Measurements from ENCODE around the gene GRIA3.

The GRIA3 gene

GRCh38 chrX:123291623-123292022 lies 107.5 kb downstream of the GRIA3 start:
- H3K27me3 ChIP-seq (ENCODE audit: insufficient read depth, low read length), result no peaks in the 10 kb centered on the region
- no peaks in the 10 kb centered on the region for H3K36me3 ChIP-seq (ENCODE audit: insufficient read depth, low read length)
- H3K9me3 ChIP-seq (ENCODE audit: low read length), result no peaks in the 10 kb centered on the region
- H2AFZ ChIP-seq (ENCODE audit: low read length), result no peak overlapping the region
- no peak overlapping the region for H3K9ac ChIP-seq (ENCODE audit: low read length)
- no peak overlapping the region for H3K4me2 ChIP-seq (ENCODE audit: low read length)
- no peak overlapping the region for H3K27ac ChIP-seq (ENCODE audit: low read depth, low read length, poor library complexity, severe bottlenecking)
- H3K4me3 ChIP-seq (ENCODE audit: low read depth, low read length, poor library complexity, severe bottlenecking), result no peak overlapping the region
- no peaks in the 10 kb centered on the region for H4K20me1 ChIP-seq (ENCODE audit: insufficient read depth, low read length)
- no peak for TF ChIP-seq EZH2 (IDR thresholded peaks at IDR 0.05; ENCODE audit: borderline replicate concordance, low read length)
- TF ChIP-seq, protein P1, sequence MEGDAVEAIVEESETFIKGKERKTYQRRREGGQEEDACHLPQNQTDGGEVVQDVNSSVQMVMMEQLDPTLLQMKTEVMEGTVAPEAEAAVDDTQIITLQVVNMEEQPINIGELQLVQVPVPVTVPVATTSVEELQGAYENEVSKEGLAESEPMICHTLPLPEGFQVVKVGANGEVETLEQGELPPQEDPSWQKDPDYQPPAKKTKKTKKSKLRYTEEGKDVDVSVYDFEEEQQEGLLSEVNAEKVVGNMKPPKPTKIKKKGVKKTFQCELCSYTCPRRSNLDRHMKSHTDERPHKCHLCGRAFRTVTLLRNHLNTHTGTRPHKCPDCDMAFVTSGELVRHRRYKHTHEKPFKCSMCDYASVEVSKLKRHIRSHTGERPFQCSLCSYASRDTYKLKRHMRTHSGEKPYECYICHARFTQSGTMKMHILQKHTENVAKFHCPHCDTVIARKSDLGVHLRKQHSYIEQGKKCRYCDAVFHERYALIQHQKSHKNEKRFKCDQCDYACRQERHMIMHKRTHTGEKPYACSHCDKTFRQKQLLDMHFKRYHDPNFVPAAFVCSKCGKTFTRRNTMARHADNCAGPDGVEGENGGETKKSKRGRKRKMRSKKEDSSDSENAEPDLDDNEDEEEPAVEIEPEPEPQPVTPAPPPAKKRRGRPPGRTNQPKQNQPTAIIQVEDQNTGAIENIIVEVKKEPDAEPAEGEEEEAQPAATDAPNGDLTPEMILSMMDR (IDR thresholded peaks at IDR 0.05; ENCODE audit: low read length), result no peak
- no peaks in the 10 kb centered on the region for H3K79me2 ChIP-seq (ENCODE audit: insufficient read depth, low read length)
- no peaks in the 10 kb centered on the region for H3F3A ChIP-seq (ENCODE audit: insufficient read depth, low read length)
- H3K4me1 ChIP-seq (ENCODE audit: insufficient read depth, low read length, severe bottlenecking), result no peaks in the 10 kb centered on the region
- H3K9me2 ChIP-seq (ENCODE audit: low read depth, low read length), result no peaks in the 10 kb centered on the region

DNA sequence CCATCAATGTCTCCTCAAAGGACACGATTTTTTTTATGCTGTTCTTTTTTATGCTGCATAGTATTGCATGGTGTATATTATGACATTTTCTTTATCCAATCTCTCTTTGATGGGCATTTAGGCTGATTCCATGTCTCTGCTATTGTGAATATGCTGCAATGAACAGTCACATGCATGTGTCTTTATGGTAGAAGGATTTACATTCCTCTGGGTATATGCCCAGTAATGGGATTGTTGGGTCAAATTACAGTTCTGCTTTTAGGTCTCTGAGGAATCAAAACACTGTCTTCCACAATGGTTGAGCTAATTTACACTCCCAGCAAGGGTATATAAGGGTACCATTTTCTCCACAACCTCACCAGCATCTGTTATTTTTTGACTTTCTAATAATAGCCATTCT lies 113.9 kb downstream of the GRIA3 start:
- Histone ChIP-seq H3K4me2 (ENCODE audit: low read length) (no peak overlapping the region), H3K36me3 (ENCODE audit: insufficient read depth, low read length) (no peaks in the 10 kb centered on the region), H4K20me1 (ENCODE audit: insufficient read depth, low read length) (no peaks in the 10 kb centered on the region), H3K4me1 (ENCODE audit: insufficient read depth, low read length, severe bottlenecking) (no peaks in the 10 kb centered on the region), H3K9ac (ENCODE audit: low read length) (no peak overlapping the region), H3F3A (ENCODE audit: insufficient read depth, low read length) (no peaks in the 10 kb centered on the region), H2AFZ (ENCODE audit: low read length) (no peak overlapping the region), H3K27ac (ENCODE audit: low read depth, low read length, poor library complexity, severe bottlenecking) (no peak overlapping the region), H3K79me2 (ENCODE audit: insufficient read depth, low read length) (no peaks in the 10 kb centered on the region), H3K9me3 (ENCODE audit: low read length) (no peaks in the 10 kb centered on the region), H3K9me2 (ENCODE audit: low read depth, low read length) (no peaks in the 10 kb centered on the region), H3K27me3 (ENCODE audit: insufficient read depth, low read length) (no peaks in the 10 kb centered on the region), H3K4me3 (ENCODE audit: low read depth, low read length, poor library complexity, severe bottlenecking) (no peak overlapping the region)
- TF ChIP-seq, protein P1 (IDR thresholded peaks at IDR 0.05; ENCODE audit: low read length), result no peak
- TF ChIP-seq EZH2 (IDR thresholded peaks at IDR 0.05; ENCODE audit: borderline replicate concordance, low read length), result no peak

DNA sequence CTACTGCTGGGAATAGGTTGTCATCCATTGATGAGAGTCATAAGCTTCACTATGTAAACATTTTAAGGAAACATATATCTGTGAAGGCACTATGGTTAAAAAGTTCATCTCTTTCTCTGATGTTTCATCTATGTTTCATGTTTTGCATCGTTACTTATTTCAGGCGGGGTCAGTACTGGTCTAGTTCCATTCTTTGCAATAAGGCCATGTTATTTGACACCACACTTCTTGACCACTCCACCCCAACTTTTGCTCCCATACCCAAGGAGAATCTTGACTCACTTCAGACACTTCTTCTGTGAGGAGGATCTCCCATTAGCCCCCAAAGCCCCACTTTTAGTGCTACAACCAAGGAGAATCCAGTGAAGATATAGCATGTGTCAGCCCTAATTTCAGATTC lies 119.4 kb downstream of the GRIA3 start:
- no peaks in the 10 kb centered on the region for H3F3A ChIP-seq (ENCODE audit: insufficient read depth, low read length)
- no peak overlapping the region for H3K9ac ChIP-seq (ENCODE audit: low read length)

More for the DNA sequence above, 119.4 kb downstream of the GRIA3 start:
- no peak overlapping the region for H3K27ac ChIP-seq (ENCODE audit: low read depth, low read length, poor library complexity, severe bottlenecking)
- H3K36me3 ChIP-seq (ENCODE audit: insufficient read depth, low read length), result no peaks in the 10 kb centered on the region
- no peak overlapping the region for H2AFZ ChIP-seq (ENCODE audit: low read length)
- H3K79me2 ChIP-seq (ENCODE audit: insufficient read depth, low read length), result no peaks in the 10 kb centered on the region
- no peak overlapping the region for H3K4me2 ChIP-seq (ENCODE audit: low read length)
- no peaks in the 10 kb centered on the region for H3K9me2 ChIP-seq (ENCODE audit: low read depth, low read length)
- no peaks in the 10 kb centered on the region for H3K9me3 ChIP-seq (ENCODE audit: low read length)
- H3K4me1 ChIP-seq (ENCODE audit: insufficient read depth, low read length, severe bottlenecking), result no peaks in the 10 kb centered on the region
- no peak overlapping the region for H3K4me3 ChIP-seq (ENCODE audit: low read depth, low read length, poor library complexity, severe bottlenecking)
- no peak for TF ChIP-seq EZH2 (IDR thresholded peaks at IDR 0.05; ENCODE audit: borderline replicate concordance, low read length)
- TF ChIP-seq, protein P1 (IDR thresholded peaks at IDR 0.05; ENCODE audit: low read length), result no peak
- no peaks in the 10 kb centered on the region for H3K27me3 ChIP-seq (ENCODE audit: insufficient read depth, low read length)
- H4K20me1 ChIP-seq (ENCODE audit: insufficient read depth, low read length), result no peaks in the 10 kb centered on the region
